IPS-NIHi7 (cell line): ENCODE data around the gene TM4SF18.
A peak's percentile ranks its signal among the peaks of the same experiment; 100 is the strongest.

ENCODE experiments used
- DNase-seq: peaks from one replicate; pipeline ENCODE4 v3.0.0; 2012; ENCODE audit warnings: mixed read lengths; ENCODE audit errors: extremely low spot score

Gene TM4SF18

DNA sequence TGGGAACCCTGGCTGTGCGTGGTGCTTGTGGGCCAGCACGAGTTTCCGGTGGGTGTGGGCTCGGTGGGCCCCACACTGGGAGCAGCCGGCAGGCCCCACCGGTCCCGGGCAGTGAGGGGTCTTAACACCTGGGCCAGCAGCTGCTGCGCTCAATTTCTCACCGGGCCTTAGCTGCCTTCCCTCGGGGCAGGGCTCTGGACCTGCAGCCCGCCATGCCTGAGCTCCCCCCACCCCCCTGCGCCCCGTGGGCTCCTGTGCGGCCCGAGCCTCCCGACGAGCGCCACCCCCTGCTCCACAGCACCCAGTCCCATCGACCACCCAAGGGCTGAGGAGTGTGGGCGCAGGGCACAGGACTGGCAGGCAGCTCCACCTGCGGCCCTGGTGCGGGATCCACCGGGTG, 49.4 kb downstream of the TM4SF18 start:
- no peak for DNase-seq

- no peak for DNase-seq
Measured at GRCh38 chr3:149283401-149283800, 50.0 kb downstream of the TM4SF18 start.

- no peak for DNase-seq
Measured at GRCh38 chr3:149282836-149283235, 50.6 kb downstream of the TM4SF18 start.

DNA sequence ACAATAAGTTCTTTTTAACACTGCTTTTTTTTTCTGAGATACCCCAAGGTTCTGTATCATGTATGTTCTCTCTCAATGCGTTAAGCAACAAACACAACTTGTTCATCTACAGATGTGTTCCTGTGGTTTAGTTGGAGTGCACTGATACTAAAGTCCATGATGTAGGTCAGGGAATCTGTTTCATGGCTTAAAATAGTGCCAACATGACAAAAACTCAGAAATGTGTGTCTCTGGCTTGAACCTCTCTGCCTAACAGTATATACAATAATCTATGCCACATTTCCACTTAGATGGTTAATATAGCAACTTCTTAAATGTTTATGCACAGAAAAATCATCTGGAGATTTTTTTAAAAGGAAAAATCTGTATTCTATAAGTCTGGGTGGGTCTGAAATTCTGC, 51.1 kb downstream of the TM4SF18 start:
- no peak for DNase-seq

DNA sequence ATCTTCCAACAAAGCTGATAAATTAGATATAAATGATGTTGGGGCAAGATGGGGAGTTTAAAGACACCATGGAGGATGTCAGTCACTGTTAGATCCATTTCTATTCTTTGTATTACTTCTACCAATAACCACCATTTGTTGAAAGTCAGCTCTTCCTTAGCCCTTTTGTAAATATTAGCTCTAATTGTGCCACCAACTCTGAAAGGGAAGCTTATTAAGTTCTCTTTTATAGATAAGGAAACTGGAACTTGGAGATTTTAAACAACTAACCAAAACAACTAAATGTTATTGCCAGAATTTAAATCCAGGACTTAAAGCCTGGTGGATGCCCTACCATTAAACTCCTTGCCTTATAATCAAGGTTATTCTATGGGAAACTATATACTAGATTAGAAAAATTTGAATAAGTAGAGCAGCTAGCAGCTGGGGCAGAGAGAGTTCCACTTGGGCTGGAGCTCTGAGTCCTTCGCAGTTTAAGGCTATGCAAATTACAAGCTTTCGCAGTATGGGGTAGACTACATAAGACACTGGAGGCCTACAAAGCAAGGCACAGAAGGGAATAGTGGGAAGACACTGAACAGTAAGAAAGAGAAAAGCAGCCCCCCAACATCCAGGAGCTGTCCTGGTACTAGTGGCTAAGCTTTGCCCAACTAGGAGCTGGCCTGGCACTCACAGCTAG, 52.6 kb downstream of the TM4SF18 start:
- no peak for DNase-seq

DNA sequence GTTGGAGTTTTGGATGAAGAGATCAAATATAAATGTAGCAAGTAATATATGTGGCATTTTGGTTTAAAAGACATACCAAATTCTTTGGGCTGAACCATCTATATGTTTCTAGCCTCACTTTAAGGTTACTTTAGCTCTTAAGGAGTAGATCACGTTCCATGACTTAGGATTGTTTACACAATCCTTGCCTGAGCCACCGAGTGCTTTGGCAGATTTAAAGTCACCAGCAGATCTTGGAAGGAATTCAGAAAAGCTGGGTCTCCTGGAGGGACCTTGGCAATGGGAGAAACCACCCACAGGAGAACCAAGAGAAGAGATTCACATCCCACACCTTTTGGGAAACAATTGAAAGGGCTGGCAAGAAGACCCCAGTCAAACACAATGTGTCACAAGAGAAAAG, 54.5 kb downstream of the TM4SF18 start:
- no peak for DNase-seq

GRCh38 chr3:149277331-149277813, 56.1 kb downstream of the TM4SF18 start:
- no peak for DNase-seq

- no peak for DNase-seq
Measured at GRCh38 chr3:149276619-149277018, 56.8 kb downstream of the TM4SF18 start.

GRCh38 chr3:149274220-149274619, 59.2 kb downstream of the TM4SF18 start:
- no peak for DNase-seq

GRCh38 chr3:149273096-149273751, 60.2 kb downstream of the TM4SF18 start:
- DNase-seq, result peak; percentile 76

- DNase-seq, result no peak
Measured at GRCh38 chr3:149271669-149272068, 61.8 kb downstream of the TM4SF18 start.

GRCh38 chr3:149270180-149270579, 63.3 kb downstream of the TM4SF18 start:
- no peak for DNase-seq

DNA sequence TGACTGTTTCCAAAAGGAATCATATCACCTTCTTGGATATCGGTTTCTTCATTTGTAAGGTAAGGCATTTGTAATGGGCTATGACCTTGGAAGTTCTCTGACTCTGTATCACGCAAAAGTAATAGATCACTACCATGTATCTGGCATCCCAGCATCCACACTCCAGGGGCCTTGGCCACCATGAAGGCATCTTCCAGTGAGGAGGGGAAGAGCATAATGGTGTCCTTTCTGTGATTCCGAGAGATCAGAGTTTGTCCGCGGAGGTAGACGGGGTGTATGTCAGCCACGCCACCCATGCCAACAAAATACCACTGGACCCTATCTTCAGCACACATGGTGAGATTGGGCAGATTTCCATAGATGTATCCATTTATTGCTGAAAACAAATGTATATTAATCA, 63.7 kb downstream of the TM4SF18 start:
- no peak for DNase-seq
